CD14-positive monocyte (primary cell): Measurements from ENCODE around the gene PHYHD1. TPM values are rescaled to one million over a fixed set of nuclear protein-coding genes. Genes with fewer than 3 reads are reported as not detected.
A peak's percentile ranks its signal among the peaks of the same experiment; 100 is the strongest.

Experiments used
- DNase-seq, 3 donors: peaks; one replicate each; pipeline ENCODE4 v3.0.0-alpha.2; 2011 to 2022
- H2AFZ ChIP-seq: 2 replicates; pipeline ENCODE4 v1.6.0; 2012; ENCODE audit warnings: mild to moderate bottlenecking, low read depth, low read length, inconsistent platforms; ENCODE audit not compliant: insufficient read depth, poor library complexity, severe bottlenecking
- H3K27ac ChIP-seq, 2 donors: 1 replicate in 1 of 2; 2 replicates in 1 of 2; pipeline ENCODE4 v1.5.1; 2012 to 2013; ENCODE audit warnings: low read length in 2 of 2, control low read depth in 1 of 2, inconsistent platforms in 1 of 2, low read depth in 1 of 2, mild to moderate bottlenecking in 1 of 2
- H3K27me3 ChIP-seq, 2 donors: one replicate each; pipeline versions ENCODE4 v1.6.0 to v1.6.1; 2011 to 2013; ENCODE audit warnings: low read length in 2 of 2; ENCODE audit not compliant: control insufficient read depth in 2 of 2, insufficient read depth in 2 of 2
- H3K36me3 ChIP-seq, 2 donors: replicated peaks in 1 of 2; 1 replicate in 1 of 2; 2 replicates in 1 of 2; pipeline versions ENCODE4 v1.5.1 to v1.6.1; 2012 to 2013; ENCODE audit warnings: low read length in 2 of 2, control low read depth in 1 of 2, inconsistent platforms in 1 of 2, mild to moderate bottlenecking in 1 of 2; ENCODE audit not compliant: insufficient read depth in 2 of 2, control insufficient read depth in 1 of 2
- H3K4me1 ChIP-seq, 2 donors: 1 replicate in 1 of 2; 2 replicates in 1 of 2; pipeline versions ENCODE4 v1.5.1 to v1.6.1; 2012 to 2013; ENCODE audit warnings: low read length in 2 of 2, control low read depth in 1 of 2, inconsistent platforms in 1 of 2, mild to moderate bottlenecking in 1 of 2, moderate library complexity in 1 of 2; ENCODE audit not compliant: insufficient read depth in 2 of 2, control insufficient read depth in 1 of 2
- H3K4me2 ChIP-seq: replicated peaks from 2 replicates; pipeline ENCODE3; 2012; ENCODE audit warnings: low read length, moderate library complexity, mild to moderate bottlenecking; ENCODE audit not compliant: poor library complexity, severe bottlenecking; ENCODE audit errors: extremely low read depth
- H3K4me3 ChIP-seq, 3 experiments: fragments of 200-600 bp in 1 of 3; sonication (generic) in 1 of 3; replicated peaks in 1 of 3; 1 replicate in 2 of 3; 2 replicates in 1 of 3; pipeline ENCODE4 v1.5.1; 2011 to 2013; ENCODE audit warnings: low read length in 3 of 3, mild to moderate bottlenecking in 3 of 3, control low read depth in 2 of 3, low read depth in 2 of 3, inconsistent platforms in 1 of 3, moderate library complexity in 1 of 3
- H3K79me2 ChIP-seq: 2 replicates; pipeline ENCODE4 v1.6.0; 2012; ENCODE audit warnings: mild to moderate bottlenecking, control low read depth, inconsistent platforms, low read length, moderate library complexity; ENCODE audit not compliant: insufficient read depth
- H3K9ac ChIP-seq: 2 replicates; pipeline ENCODE4 v1.6.0; 2017; ENCODE audit warnings: low read length, mild to moderate bottlenecking; ENCODE audit not compliant: insufficient read depth, poor library complexity, severe bottlenecking
- H3K9me3 ChIP-seq, 2 donors: replicated peaks in 1 of 2; 1 replicate in 1 of 2; 2 replicates in 1 of 2; pipeline versions ENCODE4 v1.5.1 to v1.6.1; 2012 to 2013; ENCODE audit warnings: low read length in 2 of 2, control low read depth in 1 of 2; ENCODE audit not compliant: control insufficient read depth in 1 of 2, insufficient read depth in 1 of 2
- H4K20me1 ChIP-seq: 2 replicates; pipeline ENCODE4 v1.6.0; 2012; ENCODE audit warnings: mild to moderate bottlenecking, low read length, control low read depth, moderate library complexity; ENCODE audit not compliant: insufficient read depth
- H3K27ac Mint-ChIP-seq, 7 donors: one replicate each; pipeline ENCODE4 v1.8.0; 2020; ENCODE audit warnings: mild to moderate bottlenecking in 7 of 7, mixed read lengths in 7 of 7, moderate library complexity in 6 of 7, inconsistent platforms in 2 of 7
- H3K27me3 Mint-ChIP-seq, 3 donors: one replicate each; pipeline ENCODE4 v1.8.0; 2021 to 2022; ENCODE audit warnings: low read depth in 3 of 3, mild to moderate bottlenecking in 3 of 3, mixed read lengths in 3 of 3, moderate library complexity in 3 of 3, inconsistent platforms in 1 of 3
- H3K36me3 Mint-ChIP-seq, 2 donors: one replicate each; pipeline ENCODE4 v1.8.0; 2020; ENCODE audit warnings: mixed read lengths in 2 of 2, inconsistent platforms in 1 of 2, mild to moderate bottlenecking in 1 of 2
- H3K4me1 Mint-ChIP-seq: one replicate; pipeline ENCODE4 v1.8.0; 2020; ENCODE audit warnings: mild to moderate bottlenecking, mixed read lengths
- H3K4me3 Mint-ChIP-seq, 2 donors: one replicate each; pipeline ENCODE4 v1.8.0; 2020; ENCODE audit warnings: mild to moderate bottlenecking in 2 of 2, mixed read lengths in 2 of 2, moderate library complexity in 1 of 2
- H3K9me3 Mint-ChIP-seq, 7 donors: one replicate each; pipeline ENCODE4 v1.8.0; 2020 to 2022; ENCODE audit warnings: mixed read lengths in 7 of 7, mild to moderate bottlenecking in 6 of 7, moderate library complexity in 6 of 7, inconsistent platforms in 2 of 7
- CTCF ChIP-seq: fragments of 200-600 bp; IDR thresholded peaks from one replicate; pipeline ENCODE4 v1.8.0; 2022; ENCODE audit warnings: antibody characterized with exemption, mild to moderate bottlenecking
- WGBS: methylation state at CpG from one replicate; pipeline ENCODE4 v1.1.5; 2013; ENCODE audit warnings: missing lambda C conversion rate; ENCODE audit not compliant: insufficient coverage; 5-methylcytosine and 5-hydroxymethylcytosine counted together
- intact Hi-C, 2 donors: fragments of 100-400 bp; cut with micrococcal nuclease; formaldehyde crosslinking; loops; one replicate each; pipeline versions ENCODE4 v1.15.0 to v1.15.1; 2023
- polyA plus RNA-seq, 3 donors: library from polyadenylated mRNA; depleted of rRNA in 1 of 3; unstranded in 2 of 3; stranded (reverse) in 1 of 3; fragments of 300-500 nt in 2 of 3; fragments of >200 nt in 1 of 3; fragmentation: Illumina TruSeq in 2 of 3; gene quantifications; 1 replicate in 2 of 3; 2 replicates in 1 of 3; pipeline ENCODE4 v1.2.3, GENCODE V29; 2012 to 2021

PHYHD1 gene
- polyA plus RNA-seq, 3 donors: 0.29 TPM; not detected in 2

- Histone ChIP-seq H4K20me1 (no peaks in the 10 kb centered on the region), H3K4me3 (no peak overlapping the region), H3K36me3 (no peaks in the 10 kb centered on the region), H3K4me1 (no peaks in the 10 kb centered on the region), H3K9ac (no peak overlapping the region), H3K9me3 (no peaks in the 10 kb centered on the region), H3K27me3 (no peaks in the 10 kb centered on the region), H2AFZ (no peak overlapping the region), H3K27ac (no peak overlapping the region), H3K4me2 (no peak overlapping the region), H3K79me2 (no peaks in the 10 kb centered on the region)
- Mint-ChIP-seq H3K9me3 (peaks cover 0 to under 1% (median 0%) of the 10 kb centered on the region in 7 donors), H3K27ac (peak overlapping the region in 1 of 7 donors; percentile 41), H3K4me3 (no peak overlapping the region), H3K4me1 (no peaks in the 10 kb centered on the region), H3K27me3 (peaks cover 0 to 3% (median 2%) of the 10 kb centered on the region in 3 donors), H3K36me3 (no peaks in the 10 kb centered on the region)
- no peak for DNase-seq
- no peak for TF ChIP-seq CTCF
- intact Hi-C loops: no loop called here
- WGBS: 100% methylated on average over 3 of the region's 11 CpGs
Observed at GRCh38 chr9:128936171-128936865, 15.5 kb downstream of the PHYHD1 start.

GRCh38 chr9:128937310-128938165 is 16.8 kb downstream of the PHYHD1 start:
- Histone ChIP-seq H3K9ac (no peak overlapping the region), H3K4me1 (no peaks in the 10 kb centered on the region), H3K36me3 (no peaks in the 10 kb centered on the region), H3K4me3 (no peak overlapping the region), H3K27ac (no peak overlapping the region), H3K27me3 (no peaks in the 10 kb centered on the region), H2AFZ (no peak overlapping the region), H3K9me3 (no peaks in the 10 kb centered on the region), H4K20me1 (no peaks in the 10 kb centered on the region), H3K4me2 (no peak overlapping the region), H3K79me2 (no peaks in the 10 kb centered on the region)
- TF ChIP-seq CTCF: no peak
- Mint-ChIP-seq H3K4me3 (no peak overlapping the region), H3K36me3 (no peaks in the 10 kb centered on the region), H3K27ac (no peak overlapping the region), H3K9me3 (peaks cover 0 to under 1% (median 0%) of the 10 kb centered on the region in 7 donors), H3K4me1 (no peaks in the 10 kb centered on the region), H3K27me3 (peaks cover 0 to 3% (median 2%) of the 10 kb centered on the region in 3 donors)
- 67% methylated on average over 1 of the region's 9 CpGs for WGBS
- intact Hi-C loops: no loop called here
- no peak for DNase-seq
